HG02798 (cell line): Measurements from ENCODE around the gene LYRM7.
"Not testable (repeated sequence)": the region's sequence is repeated elsewhere in the genome, so short reads cannot be mapped to it uniquely, and the experiment has no call there.

Experiments used
- ATAC-seq: cut with Tn5 transposase; IDR thresholded peaks from one replicate; pipeline ENCODE4 v1.9.1; 2021; ENCODE audit warnings: mild to moderate bottlenecking; ENCODE audit not compliant: unreplicated experiment, poor library complexity

The LYRM7 gene

GRCh38 chr5:131254025-131254424 is 83.3 kb downstream of the LYRM7 start:
- not testable (repeated sequence) for ATAC-seq

- no peak for ATAC-seq
Observed at GRCh38 chr5:131254741-131255140, 84.0 kb downstream of the LYRM7 start.
